HepG2 (cell line): ENCODE data around the gene NMU. TPM values are rescaled to one million over a fixed set of nuclear protein-coding genes. Genes with fewer than 3 reads are reported as not detected.

ENCODE experiments used
- CREB1 ChIP-seq, 2 experiments: fragments of 450-650 bp in 1 of 2; IDR thresholded peaks; 2 replicates each; pipeline ENCODE4 v1.6.1; 2016 to 2017; ENCODE audit warnings: control low read depth in 1 of 2, mild to moderate bottlenecking in 1 of 2, missing compliant biosample characterization in 1 of 2, missing genetic modification characterization in 1 of 2
- ESRRA ChIP-seq: sonication (generic); formaldehyde crosslinking; IDR thresholded peaks from 2 replicates; pipeline ENCODE4 v1.5.1; 2020; ENCODE audit warnings: mild to moderate bottlenecking, low read depth, missing genetic modification reagents
- KDM5B ChIP-seq: sonication (generic); formaldehyde crosslinking; IDR thresholded peaks from 2 replicates; pipeline ENCODE4 v1.4.0; 2020; ENCODE audit warnings: missing genetic modification reagents, mild to moderate bottlenecking, borderline replicate concordance
- KLF9 ChIP-seq: IDR thresholded peaks from 2 replicates; pipeline ENCODE4 v1.6.1; 2016; ENCODE audit warnings: low read depth
- MBD4 ChIP-seq: IDR thresholded peaks from 2 replicates; pipeline ENCODE4 v1.6.1; 2012; ENCODE audit warnings: low read length, inconsistent platforms, borderline replicate concordance
- MLXIP ChIP-seq: sonication (generic); formaldehyde crosslinking; IDR thresholded peaks from 2 replicates; pipeline ENCODE4 v1.9.0; 2021; ENCODE audit warnings: missing genetic modification reagents, borderline replicate concordance
- POLR2AphosphoS2 ChIP-seq: IDR thresholded peaks from 2 replicates; pipeline ENCODE4 v1.6.1; 2011; ENCODE audit warnings: low read depth, low read length, improper control_type of control experiment
- RARG ChIP-seq: sonication (generic); formaldehyde crosslinking; IDR thresholded peaks from 2 replicates; pipeline ENCODE4 v1.4.0; 2020; ENCODE audit warnings: low read depth, mild to moderate bottlenecking, missing genetic modification reagents
- RBM39 ChIP-seq: fragments of 200-400 bp; formaldehyde crosslinking; IDR thresholded peaks from one replicate; pipeline ENCODE4 v1.6.1; 2018; ENCODE audit warnings: antibody characterized with exemption, mild to moderate bottlenecking, low read depth, low read length; ENCODE audit not compliant: poor library complexity, severe bottlenecking
- SAP130 ChIP-seq: IDR thresholded peaks from 2 replicates; pipeline ENCODE4 v1.6.1; 2016; ENCODE audit warnings: low read depth
- SOX13 ChIP-seq, 3 experiments: fragments of 450-650 bp in 1 of 3; sonication (generic) in 1 of 3; formaldehyde crosslinking in 1 of 3; IDR thresholded peaks in 2 of 3; conservative IDR thresholded peaks in 1 of 3; 2 replicates each; pipeline versions ENCODE4 v1.5.0 to v1.6.1; 2016 to 2020; ENCODE audit warnings: antibody characterized with exemption in 1 of 3, mild to moderate bottlenecking in 1 of 3, missing compliant biosample characterization in 1 of 3, missing genetic modification reagents in 1 of 3, moderate library complexity in 1 of 3
- SRSF4 ChIP-seq: fragments of 200-400 bp; formaldehyde crosslinking; IDR thresholded peaks from one replicate; pipeline ENCODE4 v1.6.1; 2018; ENCODE audit warnings: mild to moderate bottlenecking, low read depth, low read length, moderate library complexity; ENCODE audit not compliant: poor library complexity, severe bottlenecking
- TRIM24 ChIP-seq: sonication (generic); formaldehyde crosslinking; IDR thresholded peaks from 2 replicates; pipeline ENCODE4 v1.8.0; 2022; ENCODE audit warnings: mild to moderate bottlenecking, missing genetic modification reagents
- ZFYVE20 ChIP-seq: sonication (generic); formaldehyde crosslinking; IDR thresholded peaks from 2 replicates; pipeline ENCODE4 v1.8.0; 2023; ENCODE audit warnings: low read depth, mild to moderate bottlenecking, moderate library complexity, missing genetic modification reagents, borderline replicate concordance
- ZKSCAN1 ChIP-seq: fragments of 150-350 bp; IDR thresholded peaks from 2 replicates; pipeline ENCODE4 v1.6.1; 2014; ENCODE audit warnings: low read length
- ZNF281 ChIP-seq: sonication (generic); formaldehyde crosslinking; IDR thresholded peaks from 2 replicates; pipeline ENCODE4 v1.4.0; 2020; ENCODE audit warnings: missing genetic modification reagents, borderline replicate concordance
- ZNF30 ChIP-seq: sonication (generic); formaldehyde crosslinking; IDR thresholded peaks from 2 replicates; pipeline ENCODE4 v1.5.0; 2020; ENCODE audit warnings: mild to moderate bottlenecking, missing genetic modification reagents
- ZNF331 ChIP-seq: sonication (generic); formaldehyde crosslinking; IDR thresholded peaks from 2 replicates; pipeline ENCODE4 v1.4.0; 2020; ENCODE audit warnings: missing genetic modification reagents
- ZNF451 ChIP-seq: sonication (generic); formaldehyde crosslinking; IDR thresholded peaks from 2 replicates; pipeline ENCODE4 v1.5.0; 2020; ENCODE audit warnings: mild to moderate bottlenecking, missing genetic modification reagents
- ZNF503 ChIP-seq: sonication (generic); formaldehyde crosslinking; IDR thresholded peaks from 2 replicates; pipeline ENCODE4 v1.4.0; 2020; ENCODE audit warnings: missing genetic modification reagents
- ZNF672 ChIP-seq: sonication (generic); formaldehyde crosslinking; IDR thresholded peaks from 2 replicates; pipeline ENCODE4 v1.8.1; 2022; ENCODE audit warnings: missing genetic modification reagents
- ZZZ3 ChIP-seq: sonication (generic); formaldehyde crosslinking; IDR thresholded peaks from 2 replicates; pipeline ENCODE4 v1.4.0; 2020; ENCODE audit warnings: missing genetic modification reagents, mild to moderate bottlenecking, borderline replicate concordance
- polyA plus RNA-seq, 8 experiments: library from polyadenylated mRNA; depleted of rRNA in 3 of 8; stranded (reverse) in 7 of 8; unstranded in 1 of 8; fragments of >200 nt; fragmentation: Illumina TruSeq in 4 of 8; extraction: Trizol in 4 of 8; gene quantifications; 2 replicates each; pipeline versions ENCODE4 v1.2.1 to v1.2.3, GENCODE V29; 2011 to 2016; ENCODE audit warnings: low read depth in 4 of 8, missing spikeins in 1 of 8, mixed read lengths in 1 of 8; ENCODE audit not compliant: insufficient read depth in 1 of 8
- total RNA-seq, 5 experiments: library from RNA; depleted of rRNA; stranded (reverse); fragments of >200 nt; fragmentation: Illumina TruSeq; extraction: Trizol; gene quantifications; 2 replicates each; pipeline ENCODE4 v1.2.3, GENCODE V29; 2016; ENCODE audit warnings: low read depth in 1 of 5

NMU gene
- total and polyA plus RNA-seq, 2 of the 13 experiments (the other 11 are each of a cell fraction or from before 2014, with no cell fraction given) = not detected

DNA sequence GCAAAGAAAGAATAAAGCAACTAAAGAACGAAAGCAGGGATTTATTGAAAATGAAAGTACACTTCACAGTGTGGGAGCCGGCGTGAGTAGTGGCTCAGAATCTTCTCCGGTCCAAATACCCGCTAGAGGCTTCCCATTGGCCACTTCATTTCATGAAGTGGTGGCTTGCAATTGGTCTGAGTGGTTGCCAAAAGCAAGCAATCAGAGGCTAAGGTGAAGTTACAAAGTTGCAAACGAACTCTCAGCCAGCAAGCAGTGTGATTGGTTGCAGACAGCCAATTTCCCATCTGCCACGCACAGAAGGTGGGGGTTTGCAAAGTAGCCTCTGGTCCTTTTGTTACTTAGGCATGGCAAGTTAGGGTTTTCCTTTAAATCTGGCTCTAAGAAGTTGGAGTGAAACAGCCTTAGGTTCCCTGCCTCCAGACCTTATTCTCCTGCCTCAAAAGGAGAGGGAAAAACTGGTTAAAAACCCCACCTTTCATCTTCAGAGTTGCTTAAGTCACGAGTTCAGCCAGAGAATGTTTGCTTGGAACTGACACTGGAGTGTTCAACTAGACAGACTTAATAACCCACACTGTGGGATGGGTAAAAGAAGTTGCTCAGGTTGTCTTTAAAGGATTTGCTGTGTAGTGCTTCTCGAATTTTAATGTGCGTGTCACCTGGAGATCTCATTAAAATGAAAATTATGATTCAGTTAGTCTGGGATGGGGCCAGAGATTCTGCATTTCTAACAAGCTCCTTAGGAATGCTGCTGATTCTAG, 82.5 kb downstream of the NMU start (continued):
- TF ChIP-seq SOX13 (IDR thresholded peaks at IDR 0.05) (no peak), SOX13 (CRISPR knock-in tag; conservative IDR thresholded peaks at IDR 0.05 in 1 of 2, IDR thresholded peaks at IDR 0.05 in 1 of 2) (no peak), ZNF451 (no peak), ZNF281 (CRISPR knock-in tag) (no peak), SRSF4 (no peak), ZNF30 (no peak), ZFYVE20 (no peak), TRIM24 (CRISPR knock-in tag) (no peak), KLF9 (CRISPR knock-in tag) (no peak), MBD4 (no peak), ZZZ3 (no peak), KDM5B (CRISPR knock-in tag) (no peak), ZNF331 (CRISPR knock-in tag) (peak; percentile 28; the same call in 1 of the 2 replicates), RBM39 (no peak), ESRRA (CRISPR knock-in tag) (no peak), RARG (CRISPR knock-in tag) (no peak), SAP130 (CRISPR knock-in tag) (peak; percentile 49; the same call in 1 of the 2 replicates), CREB1 (IDR thresholded peaks at IDR 0.05) (no peak), CREB1 (CRISPR knock-in tag; IDR thresholded peaks at IDR 0.05) (no peak), ZNF672 (no peak), ZNF503 (CRISPR knock-in tag) (no peak), ZKSCAN1 (no peak), MLXIP (no peak), POLR2AphosphoS2 (no peak)
